H9 (cell line): ENCODE results near the gene SSR3. TPM values are rescaled to one million over a fixed set of nuclear protein-coding genes. Genes with fewer than 3 reads are reported as not detected.

Experiments used
- DNase-seq: peaks from one replicate; pipeline ENCODE4 v3.0.0-alpha.2; 2017
- H2AFZ ChIP-seq: one replicate; pipeline ENCODE4 v1.6.1; 2013; ENCODE audit warnings: mild to moderate bottlenecking, low read length, control low read depth, moderate library complexity
- H2AK5ac ChIP-seq: 2 replicates; pipeline ENCODE4 v1.6.1; 2013; ENCODE audit warnings: low read length, control low read depth, mixed read lengths; ENCODE audit not compliant: insufficient read length
- H2BK120ac ChIP-seq: one replicate; pipeline ENCODE4 v1.6.1; 2013; ENCODE audit warnings: low read depth, mild to moderate bottlenecking, low read length, control low read depth, inconsistent platforms; ENCODE audit not compliant: poor library complexity, severe bottlenecking
- H2BK12ac ChIP-seq: 2 replicates; pipeline ENCODE4 v1.6.1; 2013; ENCODE audit warnings: low read length, control low read depth, mixed read lengths, low read depth; ENCODE audit not compliant: insufficient read length
- H2BK15ac ChIP-seq: 2 replicates; pipeline ENCODE4 v1.6.1; 2013; ENCODE audit warnings: low read depth, low read length, control low read depth
- H2BK20ac ChIP-seq: one replicate; pipeline ENCODE4 v1.6.1; 2013; ENCODE audit warnings: low read depth, mild to moderate bottlenecking, low read length, control low read depth, inconsistent platforms; ENCODE audit not compliant: poor library complexity, severe bottlenecking
- H2BK5ac ChIP-seq: 2 replicates; pipeline ENCODE4 v1.6.1; 2013; ENCODE audit warnings: low read length, control low read depth, mixed read lengths; ENCODE audit not compliant: insufficient read length
- H3K14ac ChIP-seq: 2 replicates; pipeline ENCODE4 v1.6.1; 2013; ENCODE audit warnings: low read length, control low read depth; ENCODE audit not compliant: insufficient read depth
- H3K18ac ChIP-seq: 2 replicates; pipeline ENCODE4 v1.6.1; 2013; ENCODE audit warnings: low read depth, mild to moderate bottlenecking, mixed read lengths, low read length, control low read depth; ENCODE audit not compliant: insufficient read length
- H3K23ac ChIP-seq: 2 replicates; pipeline ENCODE4 v1.6.1; 2013; ENCODE audit warnings: low read length, control low read depth, mixed read lengths, low read depth; ENCODE audit not compliant: insufficient read length
- H3K23me2 ChIP-seq: 2 replicates; pipeline ENCODE4 v1.6.1; 2013; ENCODE audit warnings: low read depth, mild to moderate bottlenecking, mixed read lengths, low read length, control low read depth; ENCODE audit not compliant: insufficient read length, poor library complexity, severe bottlenecking
- H3K27ac ChIP-seq: 2 replicates; pipeline ENCODE4 v1.5.1; 2013; ENCODE audit warnings: low read length, control low read depth, mixed read lengths, low read depth; ENCODE audit not compliant: insufficient read length
- H3K27me3 ChIP-seq: 2 replicates; pipeline ENCODE4 v1.6.1; 2013; ENCODE audit warnings: low read length, control low read depth, inconsistent platforms; ENCODE audit not compliant: insufficient read depth
- H3K4ac ChIP-seq: 2 replicates; pipeline ENCODE4 v1.6.1; 2013; ENCODE audit warnings: low read depth, mild to moderate bottlenecking, control low read depth, inconsistent platforms, low read length, moderate library complexity
- H3K4me1 ChIP-seq: 2 replicates; pipeline ENCODE4 v1.6.1; 2013; ENCODE audit warnings: low read length, control low read depth, inconsistent platforms; ENCODE audit not compliant: insufficient read depth
- H3K4me2 ChIP-seq: 2 replicates; pipeline ENCODE4 v1.6.1; 2013; ENCODE audit warnings: low read length, control low read depth, mixed read lengths; ENCODE audit not compliant: insufficient read length, insufficient read depth
- H3K56ac ChIP-seq: 2 replicates; pipeline ENCODE4 v1.6.1; 2013; ENCODE audit warnings: low read depth, mild to moderate bottlenecking, mixed read lengths, low read length, control low read depth; ENCODE audit not compliant: insufficient read length
- H3K79me1 ChIP-seq: 2 replicates; pipeline ENCODE4 v1.6.1; 2013; ENCODE audit warnings: low read depth, mild to moderate bottlenecking, moderate library complexity, low read length, control low read depth, inconsistent platforms; ENCODE audit not compliant: insufficient read depth, poor library complexity, severe bottlenecking
- H3K79me2 ChIP-seq: 2 replicates; pipeline ENCODE4 v1.6.1; 2013; ENCODE audit warnings: low read length, control low read depth, inconsistent platforms; ENCODE audit not compliant: insufficient read depth
- H3K9ac ChIP-seq: 2 replicates; pipeline ENCODE4 v1.6.1; 2013; ENCODE audit warnings: low read length, control low read depth, mixed read lengths; ENCODE audit not compliant: insufficient read length; ENCODE audit errors: extremely low read depth
- H3K9me3 ChIP-seq: one replicate; pipeline ENCODE4 v1.6.1; 2013; ENCODE audit warnings: low read depth, low read length, inconsistent platforms; ENCODE audit not compliant: control insufficient read depth
- H3T11ph ChIP-seq: one replicate; pipeline ENCODE4 v1.6.1; 2013; ENCODE audit warnings: mild to moderate bottlenecking, low read length, control low read depth, inconsistent platforms
- H4K20me1 ChIP-seq: one replicate; pipeline ENCODE4 v1.6.1; 2013; ENCODE audit not compliant: control insufficient read depth, insufficient read length, insufficient read depth
- H4K5ac ChIP-seq: 2 replicates; pipeline ENCODE4 v1.6.1; 2013; ENCODE audit warnings: low read depth, mild to moderate bottlenecking, mixed read lengths, low read length, control low read depth; ENCODE audit not compliant: insufficient read length
- H4K8ac ChIP-seq: replicated peaks from 2 replicates; pipeline ENCODE4 v1.6.1; 2013; ENCODE audit warnings: low read length, control low read depth, mixed read lengths, low read depth; ENCODE audit not compliant: insufficient read length
- H4K91ac ChIP-seq: 2 replicates; pipeline ENCODE4 v1.6.1; 2013; ENCODE audit warnings: low read depth, mild to moderate bottlenecking, moderate library complexity, mixed read lengths, low read length, control low read depth; ENCODE audit not compliant: insufficient read length
- H3K27ac Mint-ChIP-seq, 3 experiments: 2 replicates in 2 of 3; 3 replicates in 1 of 3; pipeline ENCODE4 v1.8.0; 2020 to 2021; ENCODE audit warnings: mixed read lengths in 3 of 3, mild to moderate bottlenecking in 1 of 3, moderate library complexity in 1 of 3
- H3K27me3 Mint-ChIP-seq: 2 replicates; pipeline ENCODE4 v1.8.0; 2021; ENCODE audit warnings: low read depth, mild to moderate bottlenecking, moderate library complexity, mixed read lengths
- H3K36me3 Mint-ChIP-seq, 3 experiments: 2 replicates in 2 of 3; 3 replicates in 1 of 3; pipeline ENCODE4 v1.8.0; 2020 to 2021; ENCODE audit warnings: low read depth in 3 of 3, mixed read lengths in 3 of 3; ENCODE audit not compliant: insufficient read depth in 1 of 3
- H3K4me1 Mint-ChIP-seq, 2 experiments: 2 replicates each; pipeline ENCODE4 v1.8.0; 2020; ENCODE audit warnings: mixed read lengths in 2 of 2
- H3K4me3 Mint-ChIP-seq, 2 experiments: 2 replicates in 1 of 2; 3 replicates in 1 of 2; pipeline ENCODE4 v1.8.0; 2020 to 2021; ENCODE audit warnings: mild to moderate bottlenecking in 2 of 2, mixed read lengths in 2 of 2, moderate library complexity in 1 of 2
- H3K9me3 Mint-ChIP-seq, 2 experiments: 2 replicates in 1 of 2; 3 replicates in 1 of 2; pipeline ENCODE4 v1.8.0; 2020; ENCODE audit warnings: mild to moderate bottlenecking in 2 of 2, mixed read lengths in 2 of 2, moderate library complexity in 1 of 2
- CTCF ChIP-seq: fragments of 200-600 bp; sonication (generic); conservative IDR thresholded peaks from 3 replicates; pipeline ENCODE4 v1.8.0; 2021; ENCODE audit warnings: antibody characterized with exemption, mild to moderate bottlenecking
- total RNA-seq: library from RNA; stranded (reverse); gene quantifications from 2 replicates; pipeline ENCODE4 v1.2.1, GENCODE V29; 2021

SSR3 gene
- total RNA-seq, 1 experiment from 2014 or later = 177 TPM

- Histone ChIP-seq H2BK20ac (no peak overlapping the region), H3K79me2 (no peaks in the 10 kb centered on the region), H3K27me3 (no peaks in the 10 kb centered on the region), H3K23me2 (no peaks in the 10 kb centered on the region), H3K27ac (no peak overlapping the region), H4K20me1 (no peaks in the 10 kb centered on the region), H4K8ac (no peak overlapping the region), H4K91ac (no peak overlapping the region), H2AFZ (no peak overlapping the region), H3K56ac (no peak overlapping the region), H3K4ac (no peak overlapping the region), H2AK5ac (no peak overlapping the region), H3K4me1 (no peaks in the 10 kb centered on the region; the same call in none of the 2 replicates), H3T11ph (no peak overlapping the region), H3K14ac (no peak overlapping the region), H3K9me3 (no peaks in the 10 kb centered on the region), H2BK12ac (no peak overlapping the region), H2BK5ac (no peak overlapping the region), H2BK15ac (no peak overlapping the region), H3K23ac (no peak overlapping the region), H3K79me1 (no peaks in the 10 kb centered on the region), H3K18ac (no peak overlapping the region), H3K9ac (no peak overlapping the region), H3K4me2 (no peak overlapping the region), H4K5ac (no peak overlapping the region), H2BK120ac (no peak overlapping the region)
- H3K4me1 Mint-ChIP-seq = peaks cover 16 to 20% of the 10 kb centered on the region in 2 experiments
- H3K27ac Mint-ChIP-seq = peak overlapping the region in 1 of 3 experiments; percentile 50; a peak in 2 of 7 replicates
- H3K9me3 Mint-ChIP-seq = no peaks in the 10 kb centered on the region
- no peaks in the 10 kb centered on the region for H3K36me3 Mint-ChIP-seq
- H3K4me3 Mint-ChIP-seq = no peak overlapping the region
- no peaks in the 10 kb centered on the region; the same call in 1 of the 2 replicates for H3K27me3 Mint-ChIP-seq
- TF ChIP-seq CTCF = no peak
- DNase-seq = no peak
Measured at GRCh38 chr3:156518726-156519125, 36.2 kb downstream of the SSR3 start.
